Upper lobe of right lung (tissue), 1 donor: ENCODE measurements around the gene MED22. TPM values are rescaled to one million over a fixed set of nuclear protein-coding genes. Genes with fewer than 3 reads are reported as not detected.
A peak's percentile ranks its signal among the peaks of the same experiment; 100 is the strongest.

Source experiments
- ATAC-seq: fragments of 200-7000 bp; cut with Tn5 transposase; one replicate; pipeline ENCODE4 v1.9.1; 2020; ENCODE audit warnings: mild to moderate bottlenecking, moderate library complexity
- DNase-seq: peaks from one replicate; pipeline ENCODE4 v3.0.0-alpha.2; 2020
- H3K27ac ChIP-seq: fragments of 200-600 bp; one replicate; pipeline ENCODE4 v1.8.0; 2022
- H3K27me3 ChIP-seq: fragments of 200-600 bp; one replicate; pipeline ENCODE4 v1.8.0; 2022; ENCODE audit warnings: mild to moderate bottlenecking
- H3K36me3 ChIP-seq: fragments of 200-600 bp; one replicate; pipeline ENCODE4 v1.8.0; 2022
- H3K4me1 ChIP-seq: fragments of 200-600 bp; one replicate; pipeline ENCODE4 v1.8.0; 2022
- H3K4me3 ChIP-seq: fragments of 200-600 bp; one replicate; pipeline ENCODE4 v1.8.0; 2022; ENCODE audit warnings: mild to moderate bottlenecking
- H3K9me3 ChIP-seq: fragments of 200-600 bp; one replicate; pipeline ENCODE4 v1.8.0; 2022
- CTCF ChIP-seq: fragments of 200-600 bp; IDR thresholded peaks from one replicate; pipeline ENCODE4 v1.8.0; 2022; ENCODE audit warnings: antibody characterized with exemption
- intact Hi-C: fragments of 100-400 bp; cut with DNase I; formaldehyde crosslinking; loops from one replicate; pipeline ENCODE4 v1.11.0; 2022
- total RNA-seq: library from RNA; stranded (reverse); fragmentation: NEBNext Ultra II Directional; extraction: Animal tissue kit (Norgen Biotek cat#: 25700); gene quantifications from one replicate; pipeline ENCODE4 v1.2.1, GENCODE V29; 2021
- donor health status: DM: no; HTN: yes; CAD: no; lungs with severe emphysema.

Gene MED22
- total RNA-seq, 1 donor from 2014 or later, result 25.8 TPM

- Histone ChIP-seq H3K4me3 (no peak overlapping the region), H3K4me1 (peaks cover 26% of the 10 kb centered on the region), H3K27me3 (no peaks in the 10 kb centered on the region), H3K27ac (no peak overlapping the region), H3K9me3 (no peaks in the 10 kb centered on the region), H3K36me3 (peaks cover 66% of the 10 kb centered on the region)
- intact Hi-C loops, result no loop called here
- no peak for TF ChIP-seq CTCF
- DNase-seq, result no peak
- no peak for ATAC-seq
Observed at GRCh38 chr9:133345596-133345995, 2.3 kb downstream of the MED22 start.

- H3K9me3 ChIP-seq, result no peaks in the 10 kb centered on the region
- peaks cover 28% of the 10 kb centered on the region for H3K4me1 ChIP-seq
- no peak for TF ChIP-seq CTCF
- H3K27me3 ChIP-seq, result no peaks in the 10 kb centered on the region
- ATAC-seq, result no peak
- intact Hi-C loops, result no loop called here
- no peak overlapping the region for H3K27ac ChIP-seq
- H3K4me3 ChIP-seq, result no peak overlapping the region
- peaks cover 62% of the 10 kb centered on the region for H3K36me3 ChIP-seq
- DNase-seq, result no peak
Observed at GRCh38 chr9:133344979-133345378, 3.0 kb downstream of the MED22 start.

- no peak overlapping the region for H3K27ac ChIP-seq
- H3K4me3 ChIP-seq, result no peak overlapping the region
- H3K36me3 ChIP-seq, result peaks cover 53% of the 10 kb centered on the region
- DNase-seq (no peak), ATAC-seq (no peak)
- peaks cover 19% of the 10 kb centered on the region for H3K4me1 ChIP-seq
- intact Hi-C loops, result no loop called here
- H3K9me3 ChIP-seq, result no peaks in the 10 kb centered on the region
- no peak for TF ChIP-seq CTCF
- no peaks in the 10 kb centered on the region for H3K27me3 ChIP-seq
Observed at GRCh38 chr9:133344071-133344470, 3.9 kb downstream of the MED22 start.

- Histone ChIP-seq H3K27ac (no peak overlapping the region), H3K9me3 (no peaks in the 10 kb centered on the region), H3K4me3 (no peak overlapping the region), H3K4me1 (peaks cover 17% of the 10 kb centered on the region), H3K36me3 (peaks cover 51% of the 10 kb centered on the region), H3K27me3 (no peaks in the 10 kb centered on the region)
- DNase-seq, result no peak
- TF ChIP-seq CTCF, result peak; percentile 13
- intact Hi-C loops, result no loop called here
- ATAC-seq, result no peak
Observed at GRCh38 chr9:133342570-133342969, 5.4 kb downstream of the MED22 start.

GRCh38 chr9:133342069-133342406 is 5.9 kb downstream of the MED22 start:
- intact Hi-C loops, result no loop called here
- Histone ChIP-seq H3K36me3 (peaks cover 51% of the 10 kb centered on the region), H3K4me3 (no peak overlapping the region), H3K4me1 (peaks cover 16% of the 10 kb centered on the region), H3K27ac (peak overlapping the region; percentile 60), H3K9me3 (no peaks in the 10 kb centered on the region), H3K27me3 (no peaks in the 10 kb centered on the region)
- ATAC-seq, result no peak
- DNase-seq, result no peak
- TF ChIP-seq CTCF, result no peak

- Histone ChIP-seq H3K27ac (peak overlapping the region; percentile 60), H3K4me1 (peaks cover 13% of the 10 kb centered on the region), H3K4me3 (peak overlapping the region; percentile 11), H3K9me3 (no peaks in the 10 kb centered on the region), H3K36me3 (peaks cover 51% of the 10 kb centered on the region), H3K27me3 (no peaks in the 10 kb centered on the region)
- peak; percentile 83 for ATAC-seq
- intact Hi-C loops, result no loop called here
- no peak for TF ChIP-seq CTCF
- DNase-seq, result peak; percentile 80
Observed at GRCh38 chr9:133341369-133342068, 6.4 kb downstream of the MED22 start.
